Heart right ventricle (tissue), 16 donors: ENCODE data around the gene USE1. TPM values are rescaled to one million over a fixed set of nuclear protein-coding genes. Genes with fewer than 3 reads are reported as not detected.
A peak's percentile ranks its signal among the peaks of the same experiment; 100 is the strongest.
"Not testable (repeated sequence)": the region's sequence is repeated elsewhere in the genome, so short reads cannot be mapped to it uniquely, and the experiment has no call there.

ENCODE experiments used
- ATAC-seq, 8 donors: fragments of 200-7000 bp; cut with Tn5 transposase; one replicate each; pipeline ENCODE4 v1.9.1; 2020; ENCODE audit warnings: mild to moderate bottlenecking in 8 of 8, moderate library complexity in 8 of 8, moderate number of reproducible peaks in 1 of 8
- DNase-seq, 2 donors: peaks; one replicate each; pipeline ENCODE4 v3.0.0-alpha.2; 2020
- H3K27ac ChIP-seq, 10 donors: fragments of 200-600 bp; sonication (generic) in 2 of 10; one replicate each; pipeline versions ENCODE4 v1.5.0 to v1.8.0; 2020 to 2022; ENCODE audit warnings: mild to moderate bottlenecking in 3 of 10
- H3K27me3 ChIP-seq, 7 donors: fragments of 200-600 bp; one replicate each; pipeline ENCODE4 v1.8.0; 2021 to 2022; ENCODE audit warnings: mild to moderate bottlenecking in 2 of 7
- H3K36me3 ChIP-seq, 9 donors: fragments of 200-600 bp; sonication (generic) in 1 of 9; one replicate each; pipeline versions ENCODE4 v1.5.0 to v1.8.0; 2020 to 2022; ENCODE audit warnings: mild to moderate bottlenecking in 2 of 9
- H3K4me1 ChIP-seq, 9 donors: fragments of 200-600 bp; sonication (generic) in 1 of 9; one replicate each; pipeline versions ENCODE4 v1.5.0 to v1.8.0; 2020 to 2022; ENCODE audit warnings: mild to moderate bottlenecking in 4 of 9
- H3K4me3 ChIP-seq, 10 donors: fragments of 200-600 bp; sonication (generic) in 2 of 10; one replicate each; pipeline versions ENCODE4 v1.5.0 to v1.8.0; 2020 to 2022; ENCODE audit warnings: mild to moderate bottlenecking in 7 of 10, moderate library complexity in 2 of 10
- H3K9me3 ChIP-seq, 11 donors: fragments of 200-600 bp in 10 of 11; sonication (generic) in 2 of 11; one replicate each; pipeline versions ENCODE4 v1.5.0 to v1.8.0; 2013 to 2022; ENCODE audit warnings: mild to moderate bottlenecking in 2 of 11, control low read depth in 1 of 11, moderate library complexity in 1 of 11
- WGBS, 2 donors: extraction: QIAGEN DNeasy Blood & Tissue Kit; methylation state at CpG; one replicate each; pipeline ENCODE4 v1.1.7; 2013; ENCODE audit warnings: inconsistent platforms in 1 of 2; 5-methylcytosine and 5-hydroxymethylcytosine counted together
- intact Hi-C, 10 donors: fragments of 100-400 bp; cut with DNase I; formaldehyde crosslinking; loops; one replicate each; pipeline versions ENCODE4 v1.11.1 to v1.14.2; 2022
- polyA plus RNA-seq, 2 donors: library from polyadenylated mRNA; stranded (reverse); fragments of 200-250 nt; gene quantifications; one replicate each; pipeline ENCODE4 v1.2.3, GENCODE V29; 2013
- total RNA-seq, 10 donors: library from RNA; stranded (reverse); fragmentation: NEBNext Ultra II Directional in 3 of 10; extraction: Animal tissue kit (Norgen Biotek cat#: 25700) in 3 of 10; gene quantifications; one replicate each; pipeline versions ENCODE4 v1.2.1 to v1.2.4, GENCODE V29; 2021 to 2023
- TF ChIP-seq, protein P1 (sequence below), 9 donors: fragments of 200-600 bp; sonication (generic) in 2 of 9; IDR thresholded peaks; one replicate each; pipeline versions ENCODE4 v1.5.0 to v1.8.0; 2021 to 2022; ENCODE audit warnings: antibody characterized with exemption in 9 of 9, mild to moderate bottlenecking in 5 of 9, moderate library complexity in 1 of 9
- donor health status: Arrhythmogenic right ventricular cardiomyopathy.
- donor health status: ischemic (EF 13 %, LVEDD 7.1; RV severe dilation, severe dysfunction).
- donor health status: healthy with polysubstance abuse.
- donor health status: DM: no; HTN: yes; CAD: no.
- donor health status: DM: no; HTN: no; CAD: no.
- donor health status: ischemic (EF 25% LVEDD 6.9; RV normal size, moderate dysfunction).
- donor health status: ischemic (EF 25% LVEDD 5.7; RV mildly dilated, moderate dysfunction).
- donor health status: healthy.
- donor health status: DM: yes; HTN: yes; CAD: no.
- donor health status: Ischemic cardiomyopathy.
- donor health status: ischemic (EF 35%, LVEDD 5.7; RV mildly dilated, moderate dysfunction).
- donor health status: nonischemic (EF 11% LVEDD 7.7; RV severe dilation, severe dysfunction).
- donor health status: DM: yes; HTN: yes; CAD: no.
- donor health status: PGD.
- donor health status: ischemic (EF 29% LVEDD 5.4; RV normal size, mild dysfunction).
- donor health status: nonischemic (EF 23%, LVEDD 6.1; RV moderate dilation, normal function).

Gene USE1
- total and polyA plus RNA-seq, 12 donors, result 25.1 to 67.6 (median 30.2) TPM

GRCh38 chr19:17183271-17183761 lies 31.8 kb upstream of the USE1 start:
- TF ChIP-seq, protein P1, sequence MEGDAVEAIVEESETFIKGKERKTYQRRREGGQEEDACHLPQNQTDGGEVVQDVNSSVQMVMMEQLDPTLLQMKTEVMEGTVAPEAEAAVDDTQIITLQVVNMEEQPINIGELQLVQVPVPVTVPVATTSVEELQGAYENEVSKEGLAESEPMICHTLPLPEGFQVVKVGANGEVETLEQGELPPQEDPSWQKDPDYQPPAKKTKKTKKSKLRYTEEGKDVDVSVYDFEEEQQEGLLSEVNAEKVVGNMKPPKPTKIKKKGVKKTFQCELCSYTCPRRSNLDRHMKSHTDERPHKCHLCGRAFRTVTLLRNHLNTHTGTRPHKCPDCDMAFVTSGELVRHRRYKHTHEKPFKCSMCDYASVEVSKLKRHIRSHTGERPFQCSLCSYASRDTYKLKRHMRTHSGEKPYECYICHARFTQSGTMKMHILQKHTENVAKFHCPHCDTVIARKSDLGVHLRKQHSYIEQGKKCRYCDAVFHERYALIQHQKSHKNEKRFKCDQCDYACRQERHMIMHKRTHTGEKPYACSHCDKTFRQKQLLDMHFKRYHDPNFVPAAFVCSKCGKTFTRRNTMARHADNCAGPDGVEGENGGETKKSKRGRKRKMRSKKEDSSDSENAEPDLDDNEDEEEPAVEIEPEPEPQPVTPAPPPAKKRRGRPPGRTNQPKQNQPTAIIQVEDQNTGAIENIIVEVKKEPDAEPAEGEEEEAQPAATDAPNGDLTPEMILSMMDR (IDR thresholded peaks at IDR 0.05), result peak in 1 of 9 donors; percentile 13
- intact Hi-C loops, result no loop called here
- peak overlapping the region in 1 of 10 donors; percentile 79 for H3K27ac ChIP-seq

GRCh38 chr19:17183858-17184321 lies 31.3 kb upstream of the USE1 start:
- intact Hi-C loops, result no loop called here
- ATAC-seq, result peak in 2 of 8 donors; percentile 23 to 58
- TF ChIP-seq, protein P1 (IDR thresholded peaks at IDR 0.05), result no peak
- Histone ChIP-seq H3K36me3 (peaks cover 0 to 100% (median 53%) of the 10 kb centered on the region in 9 donors), H3K4me3 (no peak overlapping the region), H3K27ac (peak overlapping the region in 1 of 10 donors; percentile 79), H3K4me1 (peaks cover 0 to 22% (median 0%) of the 10 kb centered on the region in 9 donors), H3K9me3 (no peaks in the 10 kb centered on the region), H3K27me3 (no peaks in the 10 kb centered on the region)
- no peak for DNase-seq
- WGBS, 2 donors, result 79 to 85% methylated on average over 11 of the region's 11 CpGs

More at GRCh38 chr19:17183271-17183761, 31.8 kb upstream of the USE1 start:
- Histone ChIP-seq H3K4me1 (peaks cover 0 to 22% (median 0%) of the 10 kb centered on the region in 9 donors), H3K27me3 (no peaks in the 10 kb centered on the region), H3K9me3 (no peaks in the 10 kb centered on the region), H3K4me3 (no peak overlapping the region), H3K36me3 (peaks cover 0 to 100% (median 51%) of the 10 kb centered on the region in 9 donors)
- ATAC-seq (peak in 1 of 8 donors; percentile 26), DNase-seq (no peak)
- WGBS, 2 donors, result 92% methylated on average over 14 of the region's 14 CpGs

DNA sequence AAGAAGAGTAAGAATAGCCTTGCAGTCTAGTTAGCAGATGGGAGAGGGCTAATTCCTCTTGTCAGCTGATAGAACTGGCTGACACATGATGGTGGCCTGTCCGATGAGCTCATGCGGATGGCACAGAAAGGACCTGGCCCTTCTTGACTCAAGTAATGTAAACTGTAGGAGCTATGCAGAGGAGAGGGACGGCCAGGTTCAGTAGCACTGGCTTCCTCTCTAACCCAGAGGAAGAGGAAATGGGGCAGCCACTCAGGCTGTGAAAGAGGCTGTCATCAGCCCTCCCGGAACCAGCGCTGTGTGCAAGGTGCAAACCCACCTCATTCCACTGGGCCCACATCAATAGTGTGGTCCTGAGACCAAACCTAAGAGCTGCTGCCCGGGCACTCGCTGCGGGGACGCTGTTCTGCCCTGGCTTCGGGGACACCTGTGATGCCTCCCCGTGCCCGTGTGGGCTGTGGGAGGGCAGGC lies 30.8 kb upstream of the USE1 start:
- Histone ChIP-seq H3K27me3 (no peaks in the 10 kb centered on the region), H3K9me3 (no peaks in the 10 kb centered on the region), H3K4me1 (peaks cover 0 to 22% (median 0%) of the 10 kb centered on the region in 9 donors), H3K4me3 (no peak overlapping the region), H3K27ac (peak overlapping the region in 1 of 10 donors; percentile 79), H3K36me3 (peaks cover 0 to 100% (median 58%) of the 10 kb centered on the region in 9 donors)
- DNase-seq, result no peak
- 90 to 94% methylated on average over 12 of the region's 12 CpGs for WGBS, 2 donors
- intact Hi-C loops, result no loop called here
- TF ChIP-seq, protein P1 (IDR thresholded peaks at IDR 0.05), result no peak
- ATAC-seq, result peak in 5 of 8 donors; percentile 8 to 31 (median 21)

DNA sequence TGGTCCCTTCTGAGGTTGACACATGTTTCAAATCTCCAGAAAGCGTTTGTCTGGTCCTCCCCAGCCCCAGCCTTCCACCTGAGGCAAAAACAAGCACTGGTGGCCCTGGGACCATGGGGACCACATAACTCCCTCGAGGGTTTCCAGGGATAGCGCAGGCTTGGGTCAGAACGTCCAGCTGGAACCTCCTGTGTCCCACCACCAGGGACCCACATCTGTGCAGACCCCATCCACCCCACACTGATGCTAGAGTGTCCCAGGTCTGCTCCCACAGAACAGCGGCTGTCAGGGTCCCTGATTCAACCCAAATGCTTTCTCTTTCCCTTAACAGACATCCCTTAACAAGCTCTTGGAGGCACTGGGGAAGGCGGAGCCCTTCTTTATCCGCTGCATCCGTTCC lies 29.6 kb upstream of the USE1 start:
- ATAC-seq, result no peak
- TF ChIP-seq, protein P1 (IDR thresholded peaks at IDR 0.05), result no peak
- H3K4me1 ChIP-seq, result peaks cover 0 to 22% (median 0%) of the 10 kb centered on the region in 9 donors
- no peaks in the 10 kb centered on the region for H3K27me3 ChIP-seq
- intact Hi-C loops, result no loop called here
- no peak overlapping the region for H3K27ac ChIP-seq
- WGBS, 2 donors, result 88 to 91% methylated on average over 8 of the region's 8 CpGs
- no peaks in the 10 kb centered on the region for H3K9me3 ChIP-seq
- H3K4me3 ChIP-seq, result no peak overlapping the region
- H3K36me3 ChIP-seq, result peaks cover 0 to 100% (median 64%) of the 10 kb centered on the region in 9 donors
- no peak for DNase-seq

DNA sequence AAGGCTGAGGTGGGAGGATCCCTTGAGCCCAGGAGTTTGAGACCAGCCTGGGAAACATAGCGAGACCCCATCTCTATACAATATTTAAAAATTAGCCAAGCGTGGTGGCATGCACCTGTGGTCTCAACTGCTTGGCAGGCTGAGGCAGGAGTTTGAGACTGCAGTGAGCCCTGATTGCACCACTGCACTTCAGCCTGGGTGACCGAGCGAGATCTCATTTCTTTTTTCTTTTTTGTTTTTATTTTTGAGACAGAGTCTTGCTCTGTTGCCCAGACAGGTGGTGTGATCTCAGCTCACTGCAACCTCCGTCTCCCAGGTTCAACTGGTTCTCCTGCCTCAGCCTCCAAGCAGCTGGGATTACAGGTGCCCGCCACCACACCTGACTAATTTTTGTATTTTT lies 23.4 kb upstream of the USE1 start:
- 89 to 90% methylated on average over 6 of the region's 6 CpGs for WGBS, 2 donors
- ATAC-seq, H3K27me3 ChIP-seq, intact Hi-C loops, H3K27ac ChIP-seq, DNase-seq, H3K4me3 ChIP-seq, H3K4me1 ChIP-seq, H3K9me3 ChIP-seq: not testable (repeated sequence)
- peaks cover 4 to 99% (median 77%) of the 10 kb centered on the region in 9 donors for H3K36me3 ChIP-seq
